Activated CD4-positive, alpha-beta memory T cell treated with anti-CD3 and anti-CD28 coated beads for 36 hours (primary cell): Measurements from ENCODE around the gene PRDM16. TPM values are rescaled to one million over a fixed set of nuclear protein-coding genes. Genes with fewer than 3 reads are reported as not detected.

ENCODE experiments used
- CTCF ChIA-PET: fragments of 350-600 bp; sonication (Branson Sonifier 250); formaldehyde crosslinking; loops from one replicate; lab custom pipeline; 2021; ENCODE audit warnings: antibody characterized with exemption, inconsistent platforms; lab: Charles Lee
- POLR2A ChIA-PET: fragments of 350-600 bp; sonication (Branson Sonifier 250); formaldehyde crosslinking; loops from one replicate; lab custom pipeline; 2021; ENCODE audit warnings: antibody characterized with exemption; lab: Charles Lee
- DNase-seq: peaks from one replicate; pipeline ENCODE4 v3.0.0-alpha.2; 2020
- H3K27ac Mint-ChIP-seq: one replicate; pipeline ENCODE4 v1.8.0; 2021; ENCODE audit warnings: mixed read lengths
- H3K27me3 Mint-ChIP-seq: one replicate; pipeline ENCODE4 v1.8.0; 2021; ENCODE audit warnings: mixed read lengths
- H3K36me3 Mint-ChIP-seq: one replicate; pipeline ENCODE4 v1.8.0; 2021; ENCODE audit warnings: mixed read lengths
- H3K4me1 Mint-ChIP-seq: one replicate; pipeline ENCODE4 v1.8.0; 2021; ENCODE audit warnings: low read depth, mixed read lengths
- H3K4me3 Mint-ChIP-seq: one replicate; pipeline ENCODE4 v1.8.0; 2021; ENCODE audit warnings: mild to moderate bottlenecking, mixed read lengths
- H3K9me3 Mint-ChIP-seq: one replicate; pipeline ENCODE4 v1.8.0; 2021; ENCODE audit warnings: mixed read lengths
- intact Hi-C: fragments of 100-400 bp; cut with micrococcal nuclease; formaldehyde crosslinking; loops from one replicate; pipeline ENCODE4 v1.15.1; 2023
- total RNA-seq, 2 experiments: library from RNA; stranded (reverse); gene quantifications; one replicate each; pipeline ENCODE4 v1.2.3, GENCODE V29; 2021

PRDM16 gene
- total RNA-seq, 2 experiments from 2014 or later = not detected

GRCh38 chr1:3346478-3346877 is 277.5 kb downstream of the PRDM16 start:
- POLR2A ChIA-PET = no interaction called here
- Mint-ChIP-seq H3K4me3 (no peak overlapping the region), H3K27me3 (peaks cover 8% of the 10 kb centered on the region), H3K27ac (no peak overlapping the region), H3K36me3 (no peaks in the 10 kb centered on the region), H3K9me3 (peaks cover 20% of the 10 kb centered on the region), H3K4me1 (no peaks in the 10 kb centered on the region)
- intact Hi-C loops = no loop called here
- no peak for DNase-seq
- CTCF ChIA-PET = no interaction called here

DNA sequence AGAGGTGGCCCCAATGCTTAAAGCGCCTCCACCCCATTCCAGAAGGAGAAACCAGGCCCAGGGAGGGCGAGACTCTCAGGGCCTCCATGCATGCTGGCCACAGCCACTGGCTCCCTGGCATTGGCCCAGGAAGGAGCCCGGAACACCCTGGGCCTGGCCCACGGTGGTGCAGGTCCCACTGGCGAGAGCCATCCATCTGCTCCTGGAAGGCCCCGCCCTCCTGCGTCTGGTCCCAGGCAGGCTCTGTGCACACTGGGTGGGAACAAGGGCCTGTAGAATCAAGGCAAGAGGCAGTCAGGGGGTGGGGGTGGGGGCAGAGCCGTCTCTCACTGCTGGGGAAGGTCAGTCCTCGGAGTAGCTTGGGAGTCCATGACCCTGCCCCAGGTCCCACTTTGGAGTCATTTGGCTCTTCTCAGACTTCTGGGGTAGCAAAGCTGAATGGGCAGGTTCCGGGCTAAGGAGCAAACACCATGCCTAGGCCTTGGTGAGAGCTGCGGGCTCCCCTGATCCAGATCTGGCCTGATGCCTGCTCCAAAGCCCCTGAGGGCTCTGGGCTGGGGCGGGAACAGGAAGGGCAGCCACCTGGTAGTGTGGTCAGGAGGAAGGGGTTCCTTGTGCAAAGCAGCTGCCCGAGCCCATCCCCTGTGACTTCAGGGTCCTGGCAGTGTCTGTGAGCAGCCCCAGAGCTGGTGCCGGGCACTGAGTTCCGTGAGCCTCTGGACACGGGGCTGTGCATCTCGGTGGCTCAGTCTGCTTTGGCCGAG is 278.4 kb downstream of the PRDM16 start:
- H3K27ac Mint-ChIP-seq = no peak overlapping the region
- H3K36me3 Mint-ChIP-seq = no peaks in the 10 kb centered on the region
- no peaks in the 10 kb centered on the region for H3K4me1 Mint-ChIP-seq
- H3K4me3 Mint-ChIP-seq = no peak overlapping the region
- CTCF ChIA-PET = no interaction called here
- POLR2A ChIA-PET = no interaction called here
- H3K9me3 Mint-ChIP-seq = peaks cover 20% of the 10 kb centered on the region
- intact Hi-C loops = no loop called here
- peaks cover 8% of the 10 kb centered on the region for H3K27me3 Mint-ChIP-seq
- DNase-seq = no peak

GRCh38 chr1:3348196-3348865 is 279.3 kb downstream of the PRDM16 start:
- no peak for DNase-seq
- ChIA-PET CTCF (no interaction called here), POLR2A (no interaction called here)
- H3K27me3 Mint-ChIP-seq = peaks cover 9% of the 10 kb centered on the region
- intact Hi-C loops = no loop called here
- H3K36me3 Mint-ChIP-seq = no peaks in the 10 kb centered on the region
- H3K4me1 Mint-ChIP-seq = no peaks in the 10 kb centered on the region
- H3K27ac Mint-ChIP-seq = no peak overlapping the region
- H3K9me3 Mint-ChIP-seq = peaks cover 14% of the 10 kb centered on the region
- no peak overlapping the region for H3K4me3 Mint-ChIP-seq

DNA sequence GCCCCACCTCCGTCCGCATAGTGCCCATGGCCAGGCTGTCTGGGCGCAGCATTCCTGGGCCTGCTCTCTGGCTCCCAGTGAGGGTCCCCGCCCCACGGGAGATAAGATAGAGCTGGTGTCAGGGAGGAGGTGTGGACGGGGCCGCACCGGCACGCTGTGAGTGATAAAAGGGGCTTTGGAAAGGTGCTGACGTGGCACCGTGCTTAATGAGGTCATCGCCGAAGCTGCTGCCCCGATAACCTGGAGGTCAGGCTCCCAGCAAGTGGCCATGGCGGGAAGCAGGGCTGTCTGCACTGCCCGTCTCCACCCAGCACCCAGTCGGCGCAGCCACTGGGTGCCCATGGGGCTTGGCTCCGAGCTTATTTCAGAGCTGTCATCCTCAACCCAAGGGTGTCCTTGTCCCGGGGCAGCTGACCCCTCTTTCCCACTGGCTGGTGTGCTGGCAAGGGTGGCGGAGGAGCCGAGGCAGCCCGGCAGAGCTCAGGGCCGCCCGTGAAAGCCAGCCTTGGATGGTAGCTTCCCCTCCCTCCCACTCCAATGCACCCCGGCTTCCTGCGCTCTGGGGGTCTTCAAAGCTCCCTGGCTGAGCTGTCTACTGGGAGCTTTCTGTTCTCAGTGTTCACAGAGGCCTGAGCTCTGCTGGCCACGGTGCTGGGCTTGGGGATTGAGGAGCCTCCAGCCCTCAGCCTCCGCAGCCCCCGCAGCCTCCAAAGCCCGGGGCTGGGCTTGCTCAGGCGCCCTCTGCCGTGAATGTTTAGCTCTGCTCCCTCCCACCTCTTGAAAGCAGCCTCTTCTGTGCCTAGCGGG is 280.4 kb downstream of the PRDM16 start:
- ChIA-PET CTCF (interaction anchor here (0.8 kb wide), 1 partner anchor 104 kb away, joined by 3 read pairs; no protein-coding TSS in a partner anchor), POLR2A (no interaction called here)
- Mint-ChIP-seq H3K4me3 (no peak overlapping the region), H3K9me3 (peaks cover 6% of the 10 kb centered on the region), H3K4me1 (no peaks in the 10 kb centered on the region), H3K27me3 (peaks cover 3% of the 10 kb centered on the region), H3K36me3 (no peaks in the 10 kb centered on the region), H3K27ac (no peak overlapping the region)
- DNase-seq = no peak
- intact Hi-C loops = no loop called here

GRCh38 chr1:3349968-3350299 is 280.9 kb downstream of the PRDM16 start:
- intact Hi-C loops = no loop called here
- H3K27ac Mint-ChIP-seq = no peak overlapping the region
- no peak for DNase-seq
- CTCF ChIA-PET = interaction anchor here (0.8 kb wide), 1 partner anchor 103 kb away, joined by 3 read pairs; no protein-coding TSS in a partner anchor
- H3K36me3 Mint-ChIP-seq = no peaks in the 10 kb centered on the region
- H3K4me1 Mint-ChIP-seq = no peaks in the 10 kb centered on the region
- peaks cover under 1% of the 10 kb centered on the region for H3K9me3 Mint-ChIP-seq
- peaks cover 2% of the 10 kb centered on the region for H3K27me3 Mint-ChIP-seq
- POLR2A ChIA-PET = no interaction called here
- H3K4me3 Mint-ChIP-seq = no peak overlapping the region

DNA sequence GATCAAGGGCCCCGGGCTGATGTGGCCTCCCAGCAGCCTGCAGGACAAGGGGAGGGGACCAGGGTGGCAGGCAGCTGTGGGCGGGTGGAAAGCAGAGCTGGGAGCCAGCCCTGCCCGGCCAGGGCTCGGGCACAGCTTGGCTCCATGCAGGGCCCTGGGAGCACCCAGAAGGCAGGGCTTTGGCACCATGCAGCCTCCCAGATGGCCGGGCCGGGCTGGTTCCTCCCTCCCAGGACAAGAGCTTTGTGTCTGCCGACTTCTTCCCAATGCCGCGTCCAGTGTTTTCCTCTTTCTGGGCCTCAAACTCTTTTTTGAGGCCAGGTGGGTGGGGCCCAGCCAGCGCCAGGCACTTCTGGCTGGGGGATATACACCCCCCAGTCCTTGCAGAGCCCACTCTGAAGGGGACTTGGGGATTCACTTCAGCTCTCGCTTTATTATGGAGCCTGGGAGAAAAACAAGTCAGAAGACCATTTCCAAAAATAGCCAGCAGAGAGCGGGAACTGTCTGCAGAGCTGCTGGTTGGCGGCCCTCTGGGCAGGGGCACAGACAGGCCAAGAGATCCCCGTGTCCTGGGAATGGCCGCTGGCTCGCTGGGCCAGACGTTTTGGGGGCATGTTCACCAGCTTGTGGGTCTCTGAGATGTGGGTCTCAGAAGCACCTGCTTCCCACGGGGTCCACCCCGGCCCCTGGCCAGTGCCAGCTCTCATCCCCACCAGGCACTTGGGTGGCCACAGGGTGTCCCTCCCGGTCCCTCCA is 281.7 kb downstream of the PRDM16 start:
- POLR2A ChIA-PET = no interaction called here
- intact Hi-C loops = no loop called here
- H3K9me3 Mint-ChIP-seq = no peaks in the 10 kb centered on the region

GRCh38 chr1:3351449-3352298 is 282.7 kb downstream of the PRDM16 start:
- DNase-seq = no peak
- H3K27ac Mint-ChIP-seq = no peak overlapping the region
- H3K9me3 Mint-ChIP-seq = no peaks in the 10 kb centered on the region
- intact Hi-C loops = no loop called here
- no peaks in the 10 kb centered on the region for H3K36me3 Mint-ChIP-seq
- CTCF ChIA-PET = no interaction called here
- peaks cover 2% of the 10 kb centered on the region for H3K27me3 Mint-ChIP-seq
- H3K4me3 Mint-ChIP-seq = no peak overlapping the region
- no peaks in the 10 kb centered on the region for H3K4me1 Mint-ChIP-seq
- POLR2A ChIA-PET = no interaction called here

More for the DNA sequence above, 281.7 kb downstream of the PRDM16 start:
- Mint-ChIP-seq H3K27ac (no peak overlapping the region), H3K27me3 (peaks cover 2% of the 10 kb centered on the region), H3K4me1 (no peaks in the 10 kb centered on the region), H3K4me3 (no peak overlapping the region), H3K36me3 (no peaks in the 10 kb centered on the region)
- no peak for DNase-seq
- CTCF ChIA-PET = interaction anchor here (0.8 kb wide), 1 partner anchor 102 kb away, joined by 3 read pairs; no protein-coding TSS in a partner anchor

DNA sequence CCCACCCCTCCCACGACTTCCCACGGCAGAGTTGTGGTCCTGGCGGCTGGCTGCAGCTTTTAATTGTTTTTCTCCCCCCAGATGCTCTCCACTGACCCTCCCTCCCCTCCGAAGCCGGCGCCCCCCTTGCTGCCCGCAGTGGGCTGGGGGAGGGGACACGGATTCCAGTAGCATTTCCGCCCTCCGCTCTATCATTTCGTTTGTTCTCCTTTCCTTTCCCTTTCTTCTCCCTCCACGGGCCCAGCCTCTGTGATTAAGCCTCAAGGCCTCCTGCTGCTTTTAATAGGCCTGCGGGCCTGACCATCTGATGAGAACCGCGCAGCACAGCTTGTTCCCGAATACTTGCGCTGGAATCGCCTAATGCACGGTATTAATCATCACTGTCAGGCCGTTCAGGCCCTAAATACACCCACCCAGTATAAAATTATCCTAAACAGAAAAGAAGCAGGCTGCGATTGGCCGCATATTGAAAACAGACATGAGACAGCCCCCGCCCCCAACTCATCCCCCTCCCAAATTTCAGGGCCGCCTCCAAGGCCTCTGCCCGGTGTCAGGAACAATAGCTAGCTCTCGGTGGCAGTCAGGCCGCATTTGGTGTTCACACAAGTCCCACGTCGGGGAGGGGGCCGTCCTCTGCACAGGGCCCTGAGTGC is 283.4 kb downstream of the PRDM16 start:
- Mint-ChIP-seq H3K4me3 (no peak overlapping the region), H3K27me3 (peaks cover 2% of the 10 kb centered on the region), H3K4me1 (no peaks in the 10 kb centered on the region), H3K36me3 (no peaks in the 10 kb centered on the region), H3K27ac (no peak overlapping the region), H3K9me3 (no peaks in the 10 kb centered on the region)
- ChIA-PET CTCF (no interaction called here), POLR2A (no interaction called here)
- DNase-seq = no peak
- intact Hi-C loops = no loop called here

DNA sequence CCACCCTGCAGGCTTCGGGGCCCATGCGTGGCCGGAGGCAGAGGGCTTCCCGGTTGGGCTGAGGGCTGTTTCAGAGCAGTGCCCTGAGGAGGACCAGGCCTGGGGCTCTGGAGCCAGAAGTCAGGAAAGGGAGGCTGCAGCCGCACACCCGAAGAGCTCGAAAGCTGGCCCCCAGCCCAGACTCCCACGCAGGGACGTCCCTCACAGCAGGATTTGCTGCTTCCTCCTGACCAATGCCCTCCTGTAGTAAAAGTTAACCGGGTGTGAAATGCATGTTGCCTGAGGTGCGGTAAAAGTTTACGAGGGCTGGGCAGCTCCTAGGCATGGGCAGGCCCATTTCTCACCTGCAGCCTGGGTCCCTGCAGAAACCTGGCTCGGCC is 283.9 kb downstream of the PRDM16 start:
- peaks cover 2% of the 10 kb centered on the region for H3K27me3 Mint-ChIP-seq
- no peak overlapping the region for H3K27ac Mint-ChIP-seq
- POLR2A ChIA-PET = no interaction called here
- H3K36me3 Mint-ChIP-seq = no peaks in the 10 kb centered on the region
- no peak overlapping the region for H3K4me3 Mint-ChIP-seq
- no peaks in the 10 kb centered on the region for H3K9me3 Mint-ChIP-seq
- no peaks in the 10 kb centered on the region for H3K4me1 Mint-ChIP-seq
- intact Hi-C loops = no loop called here
- DNase-seq = no peak
- CTCF ChIA-PET = no interaction called here

DNA sequence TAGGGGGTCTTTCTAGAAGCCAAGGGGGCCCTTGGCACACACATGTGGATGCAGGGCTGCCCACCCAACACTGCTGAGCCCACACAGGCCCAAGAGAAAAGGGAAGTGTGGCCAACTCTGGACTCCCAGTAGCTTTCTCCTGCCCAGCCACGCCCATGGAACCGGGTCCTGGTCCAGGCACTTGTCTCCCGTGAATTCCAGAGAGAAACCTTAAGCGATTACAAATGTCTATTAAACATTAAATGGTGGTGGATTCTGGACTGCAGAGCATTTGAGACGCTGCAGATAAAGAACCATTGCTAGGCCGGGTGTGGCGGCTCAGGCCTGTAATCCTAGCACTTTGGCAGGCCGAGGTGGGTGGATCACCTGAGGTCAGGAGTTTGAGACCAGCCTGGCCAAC is 284.9 kb downstream of the PRDM16 start:
- ChIA-PET CTCF (no interaction called here), POLR2A (no interaction called here)
- DNase-seq = no peak
- Mint-ChIP-seq H3K27ac (no peak overlapping the region), H3K36me3 (no peaks in the 10 kb centered on the region), H3K9me3 (no peaks in the 10 kb centered on the region), H3K27me3 (peaks cover 2% of the 10 kb centered on the region), H3K4me1 (no peaks in the 10 kb centered on the region), H3K4me3 (no peak overlapping the region)
- intact Hi-C loops = no loop called here

- intact Hi-C loops = no loop called here
- Mint-ChIP-seq H3K36me3 (no peaks in the 10 kb centered on the region), H3K9me3 (no peaks in the 10 kb centered on the region), H3K27ac (no peak overlapping the region), H3K27me3 (peaks cover 2% of the 10 kb centered on the region), H3K4me1 (no peaks in the 10 kb centered on the region), H3K4me3 (no peak overlapping the region)
- CTCF ChIA-PET = no interaction called here
- no peak for DNase-seq
- POLR2A ChIA-PET = no interaction called here
These were observed 286.1 kb downstream of the PRDM16 start for GRCh38 chr1:3355089-3355488.
